GM19240 (cell line): ENCODE data around the gene RAPSN.

Experiments
- DNase-seq: peaks from one replicate; pipeline ENCODE4 v3.0.0; 2011; ENCODE audit warnings: low spot score; ENCODE audit not compliant: insufficient read length

The RAPSN gene

DNA sequence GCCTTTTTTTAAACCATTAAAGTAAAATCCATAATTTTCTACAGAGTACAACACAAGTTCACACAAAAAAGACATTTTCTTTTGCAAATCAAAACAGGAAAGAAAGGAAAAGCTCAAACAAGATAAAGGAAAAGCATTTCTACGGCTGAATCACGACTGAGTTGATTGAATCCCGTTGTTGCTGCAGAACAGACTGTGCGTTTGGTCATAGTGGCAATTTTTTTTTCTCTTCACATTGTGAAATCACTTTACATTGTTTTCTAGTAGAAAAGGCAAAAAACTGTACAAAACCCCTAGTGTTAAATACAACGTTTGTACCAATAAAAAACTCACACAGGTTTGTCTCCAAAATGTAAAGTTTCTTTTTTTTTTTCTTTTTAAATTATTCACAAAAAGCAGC, 17.3 kb upstream of the RAPSN start:
- no peak for DNase-seq

- no peak for DNase-seq
Observed at GRCh38 chr11:47464483-47464882, 15.5 kb upstream of the RAPSN start.

- DNase-seq = no peak
Observed at GRCh38 chr11:47461876-47462275, 12.9 kb upstream of the RAPSN start.

- DNase-seq = no peak
Observed at GRCh38 chr11:47460571-47461235, 11.8 kb upstream of the RAPSN start.

DNA sequence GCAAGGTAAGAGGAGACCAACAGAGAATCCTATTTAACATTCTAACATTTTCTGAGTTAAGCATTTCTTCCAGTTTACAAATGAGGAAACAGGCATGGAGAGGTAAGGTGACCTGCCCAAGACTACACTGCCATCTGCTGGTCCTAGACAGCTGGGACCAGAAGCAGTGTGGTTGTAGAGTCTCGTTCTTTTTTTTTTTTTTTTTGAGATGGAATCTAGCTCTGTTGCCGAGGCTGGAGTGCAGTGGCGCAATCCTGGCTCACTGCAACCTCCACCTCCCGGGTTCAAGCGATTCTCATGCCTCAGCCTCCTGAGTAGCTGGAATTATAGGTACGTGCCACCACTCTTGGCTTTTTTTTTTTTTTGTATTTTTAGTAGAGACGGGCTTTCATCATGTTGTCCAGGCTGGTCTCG, 5.3 kb upstream of the RAPSN start:
- peak; percentile 71 for DNase-seq

- no peak for DNase-seq
Observed at GRCh38 chr11:47453365-47453764, 4.4 kb upstream of the RAPSN start.

DNA sequence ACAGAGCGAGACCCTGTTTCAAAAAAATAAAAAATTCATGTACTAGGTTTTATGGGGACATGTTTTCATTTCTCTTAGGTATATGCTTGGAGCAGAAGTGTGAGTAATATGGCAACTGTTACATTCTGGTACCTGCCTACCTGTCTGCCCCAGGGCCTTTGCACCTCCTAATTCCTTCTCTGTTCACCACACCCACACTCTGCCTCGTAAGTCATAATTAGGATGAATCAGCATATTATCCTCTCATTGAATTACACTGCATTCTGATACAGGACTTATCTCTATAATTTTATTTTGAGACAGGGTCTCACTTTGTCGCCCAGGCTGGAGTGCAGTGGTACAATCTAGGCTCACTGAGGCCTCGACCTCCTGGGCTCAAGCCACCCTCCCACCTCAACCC, 3.1 kb upstream of the RAPSN start:
- no peak for DNase-seq

DNA sequence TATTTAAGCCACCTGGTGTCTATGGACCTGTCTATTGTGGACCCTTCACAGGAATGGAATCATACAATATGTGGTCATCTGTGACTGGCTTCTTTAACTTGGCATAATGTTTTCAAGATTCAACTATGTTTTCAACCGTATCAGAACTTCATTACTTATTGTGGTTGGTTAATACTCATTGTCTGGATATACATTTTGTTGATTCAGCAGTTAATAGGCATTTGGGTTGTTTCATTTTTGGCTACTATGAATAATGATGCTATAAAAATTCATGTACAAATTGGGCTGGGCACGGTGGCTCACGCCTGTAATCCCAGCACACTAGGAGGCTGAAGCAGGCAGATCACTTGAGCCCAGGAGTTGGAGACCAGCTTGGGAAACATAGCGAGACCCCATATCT, 2.5 kb upstream of the RAPSN start:
- no peak for DNase-seq

GRCh38 chr11:47449541-47449940, 605 bp upstream of the RAPSN start:
- DNase-seq = no peak

DNA sequence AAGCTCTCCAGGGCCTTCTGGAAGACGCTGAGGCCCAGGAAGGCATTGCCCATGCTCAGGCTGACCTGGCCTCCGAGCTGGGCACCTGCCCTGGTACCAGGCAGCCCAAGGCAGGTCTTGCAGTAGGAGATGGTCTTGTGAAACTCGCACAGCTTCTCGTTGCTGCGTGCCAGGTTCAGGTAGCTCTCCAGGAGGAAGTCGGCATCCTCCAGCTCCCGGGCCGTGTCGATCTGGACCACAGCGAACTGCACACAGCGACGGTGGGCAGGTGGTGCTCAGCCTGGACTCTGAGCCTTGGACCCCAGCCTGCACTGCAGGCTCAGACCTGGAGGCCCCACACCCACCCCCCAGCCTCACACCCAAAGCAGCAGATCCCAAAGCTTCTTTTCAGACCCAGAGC, 1.0 kb downstream of the RAPSN start:
- DNase-seq = no peak

GRCh38 chr11:47446833-47447232, 2.1 kb downstream of the RAPSN start:
- no peak for DNase-seq

- no peak for DNase-seq
Observed at GRCh38 chr11:47445840-47446239, 3.1 kb downstream of the RAPSN start.

- no peak for DNase-seq
Observed at GRCh38 chr11:47443817-47444216, 5.1 kb downstream of the RAPSN start.

- no peak for DNase-seq
Observed at GRCh38 chr11:47443028-47443700, 5.8 kb downstream of the RAPSN start.

- DNase-seq = no peak
Observed at GRCh38 chr11:47442514-47442913, 6.4 kb downstream of the RAPSN start.

GRCh38 chr11:47441421-47441820, 7.5 kb downstream of the RAPSN start:
- DNase-seq = no peak

DNA sequence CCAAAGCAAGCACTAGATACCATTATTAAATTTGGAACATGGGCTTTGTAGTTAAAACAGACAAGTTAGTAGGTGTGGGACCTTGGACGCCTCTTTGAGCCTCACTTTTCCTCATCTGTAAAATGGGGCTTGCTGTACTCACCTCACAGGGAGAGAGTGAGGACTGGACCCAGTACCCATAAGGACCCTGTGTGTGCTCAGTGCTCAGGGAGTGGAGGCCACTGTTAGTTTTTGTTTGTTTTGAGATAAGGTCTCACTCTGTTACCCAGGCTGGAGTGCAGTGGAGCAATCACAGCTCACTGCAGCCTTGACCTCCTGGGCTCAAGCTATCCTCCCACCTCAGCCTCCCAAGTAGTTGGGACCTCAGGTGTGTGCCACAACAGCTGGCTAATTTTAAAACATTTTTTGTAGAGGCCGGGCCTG, 8.9 kb downstream of the RAPSN start:
- DNase-seq = no peak

- DNase-seq = no peak
Observed at GRCh38 chr11:47438721-47439120, 10.2 kb downstream of the RAPSN start.

DNA sequence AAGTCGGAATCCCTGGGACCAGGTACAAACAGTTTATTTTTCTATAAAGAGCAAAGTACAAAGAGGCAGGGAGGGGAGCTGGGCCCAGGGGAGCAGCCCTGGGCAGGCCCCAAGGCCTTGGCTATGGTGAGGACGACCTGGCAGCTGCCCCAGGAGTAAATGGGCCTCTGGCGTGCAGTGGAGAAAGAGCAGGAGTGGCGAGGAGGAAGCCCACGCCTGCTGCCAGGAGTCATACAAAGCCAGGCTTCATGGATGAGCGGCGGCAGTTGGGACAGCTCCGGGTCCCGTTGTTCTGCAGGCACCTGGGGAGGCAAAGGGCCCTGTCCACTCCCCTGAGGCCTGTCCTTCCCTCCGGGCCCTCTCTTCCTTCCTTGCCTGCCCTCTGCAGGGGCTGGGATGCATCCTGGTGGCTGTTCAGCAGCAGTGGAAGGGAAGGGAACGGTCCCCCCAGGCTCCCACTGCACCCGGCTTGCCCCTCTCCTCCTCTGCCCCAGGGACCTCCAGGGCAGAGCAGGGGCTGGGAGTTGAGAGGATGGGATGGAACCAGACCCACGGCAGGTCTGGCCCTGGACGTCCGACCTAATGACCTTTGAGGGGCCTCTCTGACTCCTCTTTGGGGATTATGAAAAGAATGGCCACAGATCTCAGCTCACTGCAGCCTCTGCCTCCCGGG, 11.1 kb downstream of the RAPSN start:
- no peak for DNase-seq

- no peak for DNase-seq
Observed at GRCh38 chr11:47437218-47437745, 11.7 kb downstream of the RAPSN start.

DNA sequence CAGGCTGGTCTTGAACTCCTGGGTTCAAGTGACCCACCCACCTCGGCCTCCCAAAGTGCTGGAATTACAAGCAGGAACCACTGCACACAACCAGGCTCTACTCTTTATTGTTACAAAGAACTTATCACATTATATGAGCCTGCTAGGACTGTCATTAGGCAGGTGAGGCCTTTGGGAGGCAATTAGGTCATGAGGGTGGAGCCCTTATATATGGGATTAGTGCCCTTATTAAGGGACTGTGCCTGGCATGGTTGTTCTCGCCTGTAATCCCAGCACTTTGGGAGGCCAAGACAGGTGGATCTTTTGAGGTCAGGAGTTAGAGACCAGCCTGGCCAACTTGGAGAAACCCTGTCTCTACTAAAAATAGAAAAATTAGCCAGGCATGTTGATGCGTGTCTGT, 12.2 kb downstream of the RAPSN start:
- DNase-seq = no peak

- no peak for DNase-seq
Observed at GRCh38 chr11:47435687-47436086, 13.2 kb downstream of the RAPSN start.
